Kidney glomerular epithelial cell (primary cell): ENCODE results near the gene WIPI1.
"Not testable (repeated sequence)": the region's sequence is repeated elsewhere in the genome, so short reads cannot be mapped to it uniquely, and the experiment has no call there.

Source experiments
- DNase-seq: peaks from one replicate; lab custom pipeline; 2025; lab: John Stamatoyannopoulos, UW

Gene WIPI1

GRCh38 chr17:68383443-68384321, 73.6 kb downstream of the WIPI1 start:
- DNase-seq: no peak

- no peak for DNase-seq
These were observed 74.2 kb downstream of the WIPI1 start for GRCh38 chr17:68383120-68383442.

- DNase-seq: peak; percentile 3
These were observed 74.7 kb downstream of the WIPI1 start for GRCh38 chr17:68382582-68383085.

- DNase-seq: peak; percentile 86
These were observed 76.0 kb downstream of the WIPI1 start for GRCh38 chr17:68381076-68381900.

- DNase-seq: no peak
These were observed 77.3 kb downstream of the WIPI1 start for GRCh38 chr17:68379692-68380677.

GRCh38 chr17:68379177-68379510, 78.2 kb downstream of the WIPI1 start:
- no peak for DNase-seq

- peak; percentile 32 for DNase-seq
These were observed 78.8 kb downstream of the WIPI1 start for GRCh38 chr17:68378268-68379176.

- no peak for DNase-seq
These were observed 79.5 kb downstream of the WIPI1 start for GRCh38 chr17:68377771-68378267.

- not testable (repeated sequence) for DNase-seq
These were observed 81.1 kb downstream of the WIPI1 start for GRCh38 chr17:68376178-68376577.

- no peak for DNase-seq
These were observed 81.7 kb downstream of the WIPI1 start for GRCh38 chr17:68375566-68375965.
